Embryonic facial prominence (tissue), 1 donor: ENCODE measurements around the gene PPP2R3B.
"Not testable (repeated sequence)": the region's sequence is repeated elsewhere in the genome, so short reads cannot be mapped to it uniquely, and the experiment has no call there.

ENCODE experiments used
- DNase-seq: peaks from one replicate; pipeline ENCODE4 v3.0.0-alpha.2; 2016; ENCODE audit errors: extremely low spot score

PPP2R3B gene

GRCh38 chrX:405149-405548, 18.4 kb upstream of the PPP2R3B start:
- DNase-seq: no peak

- no peak for DNase-seq
Measured at GRCh38 chrX:404656-405055, 17.9 kb upstream of the PPP2R3B start.

GRCh38 chrX:402857-403256, 16.1 kb upstream of the PPP2R3B start:
- DNase-seq: no peak

GRCh38 chrX:400258-400657, 13.6 kb upstream of the PPP2R3B start:
- no peak for DNase-seq

GRCh38 chrX:397575-397974, 10.9 kb upstream of the PPP2R3B start:
- DNase-seq: no peak

- no peak for DNase-seq
Measured at GRCh38 chrX:394830-395229, 8.1 kb upstream of the PPP2R3B start.

GRCh38 chrX:392575-392846, 5.8 kb upstream of the PPP2R3B start:
- no peak for DNase-seq

- no peak for DNase-seq
Measured at GRCh38 chrX:391717-392574, 5.2 kb upstream of the PPP2R3B start.

GRCh38 chrX:390459-390858, 3.8 kb upstream of the PPP2R3B start:
- no peak for DNase-seq

- DNase-seq: no peak
Measured at GRCh38 chrX:389021-389441, 2.3 kb upstream of the PPP2R3B start.

GRCh38 chrX:387729-388128, 1.0 kb upstream of the PPP2R3B start:
- no peak for DNase-seq

GRCh38 chrX:386239-386767, 404 bp downstream of the PPP2R3B start:
- DNase-seq: no peak

- not testable (repeated sequence) for DNase-seq
Measured at GRCh38 chrX:385736-386135, 971 bp downstream of the PPP2R3B start.

- no peak for DNase-seq
Measured at GRCh38 chrX:384861-385260, 1.8 kb downstream of the PPP2R3B start.

GRCh38 chrX:378443-378842, 8.3 kb downstream of the PPP2R3B start:
- no peak for DNase-seq

- DNase-seq: not testable (repeated sequence)
Measured at GRCh38 chrX:376206-376605, 10.5 kb downstream of the PPP2R3B start.

- DNase-seq: no peak
Measured at GRCh38 chrX:375181-376036, 11.3 kb downstream of the PPP2R3B start.

GRCh38 chrX:374596-374995, 12.1 kb downstream of the PPP2R3B start:
- no peak for DNase-seq

- DNase-seq: no peak
Measured at GRCh38 chrX:373641-374471, 12.9 kb downstream of the PPP2R3B start.

GRCh38 chrX:372856-373640, 13.7 kb downstream of the PPP2R3B start:
- DNase-seq: no peak

- DNase-seq: no peak
Measured at GRCh38 chrX:371907-372306, 14.8 kb downstream of the PPP2R3B start.
